OCI-LY7 (cell line): ENCODE measurements around the gene THUMPD1.

Experiments used
- EZH2phosphoT487 ChIP-seq: fragments of 200-600 bp; sonication (generic); IDR thresholded peaks from 2 replicates; pipeline ENCODE4 v1.6.1; 2018; ENCODE audit warnings: low read depth, borderline replicate concordance, mild to moderate bottlenecking, mixed run types, antibody characterized with exemption, low read length, moderate library complexity, mixed read lengths
- TF ChIP-seq, protein P1 (sequence below): fragments of 200-600 bp; sonication (generic); conservative IDR thresholded peaks from 2 replicates; pipeline ENCODE4 v1.5.1; 2014; ENCODE audit warnings: mild to moderate bottlenecking, antibody characterized with exemption, low read length, moderate library complexity, mixed read lengths

DNA sequence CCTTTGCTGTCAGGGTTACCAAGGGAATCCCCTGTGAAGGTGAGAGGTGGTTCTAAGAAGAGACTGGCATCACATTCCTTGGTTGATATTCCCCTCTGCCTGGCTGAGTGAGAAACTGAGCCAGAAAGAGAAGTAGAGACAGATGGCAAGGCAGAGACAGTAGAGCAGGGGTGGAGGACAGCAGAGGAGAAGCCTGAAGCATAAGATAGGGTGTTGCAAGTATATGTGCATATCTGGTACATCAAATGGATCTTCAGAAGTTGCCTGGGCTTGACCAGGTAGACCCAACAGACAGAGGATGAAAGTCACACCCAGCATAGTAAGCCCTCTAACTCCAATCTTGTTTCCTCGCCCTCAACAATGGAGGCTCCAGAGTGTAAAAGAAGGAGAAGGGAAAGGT lies 7.9 kb upstream of the THUMPD1 start:
- TF ChIP-seq, protein P1, sequence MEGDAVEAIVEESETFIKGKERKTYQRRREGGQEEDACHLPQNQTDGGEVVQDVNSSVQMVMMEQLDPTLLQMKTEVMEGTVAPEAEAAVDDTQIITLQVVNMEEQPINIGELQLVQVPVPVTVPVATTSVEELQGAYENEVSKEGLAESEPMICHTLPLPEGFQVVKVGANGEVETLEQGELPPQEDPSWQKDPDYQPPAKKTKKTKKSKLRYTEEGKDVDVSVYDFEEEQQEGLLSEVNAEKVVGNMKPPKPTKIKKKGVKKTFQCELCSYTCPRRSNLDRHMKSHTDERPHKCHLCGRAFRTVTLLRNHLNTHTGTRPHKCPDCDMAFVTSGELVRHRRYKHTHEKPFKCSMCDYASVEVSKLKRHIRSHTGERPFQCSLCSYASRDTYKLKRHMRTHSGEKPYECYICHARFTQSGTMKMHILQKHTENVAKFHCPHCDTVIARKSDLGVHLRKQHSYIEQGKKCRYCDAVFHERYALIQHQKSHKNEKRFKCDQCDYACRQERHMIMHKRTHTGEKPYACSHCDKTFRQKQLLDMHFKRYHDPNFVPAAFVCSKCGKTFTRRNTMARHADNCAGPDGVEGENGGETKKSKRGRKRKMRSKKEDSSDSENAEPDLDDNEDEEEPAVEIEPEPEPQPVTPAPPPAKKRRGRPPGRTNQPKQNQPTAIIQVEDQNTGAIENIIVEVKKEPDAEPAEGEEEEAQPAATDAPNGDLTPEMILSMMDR = no peak
- no peak for TF ChIP-seq EZH2phosphoT487
